ENCODE measurements around the gene ZFP36L1.
"Not testable (repeated sequence)": the region's sequence is repeated elsewhere in the genome, so short reads cannot be mapped to it uniquely, and the experiment has no call there.

The ZFP36L1 gene

DNA sequence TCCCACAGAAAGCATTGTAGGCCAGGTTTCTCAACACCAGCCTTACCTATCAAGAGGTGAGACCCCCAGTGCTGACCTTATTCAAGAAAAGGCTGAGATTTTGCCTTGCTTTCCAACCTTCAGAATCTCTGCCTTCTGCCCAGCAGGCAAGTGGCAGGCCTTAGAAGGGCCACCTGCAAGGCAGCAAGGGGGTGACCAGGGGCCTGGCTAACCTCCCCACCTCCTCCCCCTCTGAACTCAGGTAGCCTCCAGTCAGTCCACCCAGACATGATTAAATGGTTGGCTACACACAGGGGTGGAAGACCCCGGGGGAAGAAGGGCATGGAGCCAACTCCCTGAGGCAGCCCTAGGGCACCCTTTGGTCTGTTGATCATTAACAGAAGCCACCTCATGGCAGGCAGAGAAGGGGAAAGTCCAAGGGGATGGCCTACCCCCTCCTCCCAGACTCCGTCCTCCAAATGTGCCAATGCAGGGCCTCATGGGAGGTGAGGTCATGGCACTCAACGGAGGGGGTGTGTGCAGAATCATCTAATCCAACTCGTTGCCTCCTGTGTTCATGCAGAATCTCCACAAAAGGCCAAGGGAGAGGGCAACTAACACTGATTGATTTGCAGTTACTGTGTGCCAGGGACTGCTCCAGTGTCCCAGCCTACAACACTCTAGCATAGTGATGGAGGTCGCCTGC is 8.5 kb downstream of the ZFP36L1 start:
- peak; percentile 10 for DNase-seq (ENCODE audit: low spot score)

DNA sequence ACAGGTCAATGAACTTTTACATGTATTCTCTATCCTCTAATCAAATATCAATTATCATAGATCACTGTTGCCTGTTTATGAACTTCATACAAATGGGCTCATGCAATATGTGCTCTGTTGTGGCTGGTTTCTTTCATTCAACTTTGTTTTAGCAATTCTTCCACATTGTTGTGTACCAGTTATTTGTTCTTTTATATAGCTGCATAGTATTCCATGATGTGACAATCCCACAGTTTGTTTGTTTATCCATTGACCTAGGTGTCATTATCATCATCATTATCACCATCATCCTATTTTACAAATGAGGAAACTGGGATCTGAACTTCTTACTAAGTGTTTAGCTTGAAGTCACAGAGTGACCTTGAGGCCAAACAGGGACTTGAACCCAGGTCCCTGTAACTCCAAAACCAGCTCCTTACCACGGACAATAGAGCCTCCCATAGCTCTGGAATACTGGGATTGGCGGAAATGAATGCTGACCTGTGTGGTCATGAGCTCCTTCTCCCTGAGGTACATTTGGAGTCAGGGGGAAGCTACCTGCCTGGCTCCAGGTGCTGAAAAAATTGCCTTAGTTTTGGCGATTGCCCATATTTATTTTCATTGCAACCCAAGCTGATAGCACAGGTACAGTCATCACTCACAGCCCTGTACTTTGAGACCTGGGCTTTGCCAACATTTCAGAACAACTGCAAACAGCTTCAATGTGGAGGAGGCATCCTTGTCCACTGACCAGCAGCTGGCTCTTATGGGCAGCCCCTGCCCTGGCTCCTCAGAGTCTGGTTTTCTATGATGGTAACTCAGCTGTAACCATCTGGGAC is 9.2 kb downstream of the ZFP36L1 start:
- DNase-seq (ENCODE audit: low spot score) = peak; percentile 2

DNA sequence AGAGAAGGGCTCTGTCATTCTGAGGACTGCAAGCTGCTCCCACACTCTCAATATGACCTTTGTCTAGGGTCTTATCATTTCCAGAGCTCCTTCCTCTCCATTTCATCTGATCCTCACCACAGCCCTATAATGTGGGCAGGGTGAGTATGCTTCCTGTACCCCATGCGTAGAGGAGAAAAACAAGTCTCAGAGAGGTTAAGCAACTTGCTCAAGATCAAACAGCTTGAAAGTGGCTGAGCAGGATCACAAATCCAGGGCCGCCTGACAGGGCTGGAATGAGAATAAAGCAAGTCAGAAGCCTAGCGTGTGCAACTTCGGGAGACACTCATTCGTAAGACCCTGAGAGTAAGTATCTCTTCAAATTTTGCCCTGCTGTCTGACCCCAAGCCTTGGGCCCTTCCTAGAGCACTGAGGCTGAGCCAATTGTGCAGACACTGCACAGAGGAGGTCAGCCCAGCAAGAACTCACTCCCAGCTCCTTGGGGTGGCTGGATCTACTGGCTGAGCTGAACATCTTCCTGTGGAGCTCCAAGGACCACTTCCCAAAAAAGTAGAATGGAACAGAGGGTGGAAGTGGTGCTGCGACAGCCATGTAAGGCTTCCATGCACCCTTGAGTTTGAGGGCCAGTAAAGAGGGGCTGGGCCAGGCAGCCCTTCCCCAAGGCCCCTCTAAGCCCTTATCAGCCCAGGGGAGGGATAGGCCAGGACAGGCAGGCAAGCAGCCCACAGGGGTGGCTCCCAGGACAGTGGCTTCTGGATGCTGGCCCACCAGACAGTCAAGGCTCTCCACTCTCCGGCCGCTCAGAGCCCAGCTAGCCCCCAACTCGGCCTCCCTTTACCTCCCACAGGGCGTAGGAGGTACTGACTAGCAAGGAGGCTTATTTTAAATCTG is 10.5 kb downstream of the ZFP36L1 start:
- peak; percentile 18 for DNase-seq (ENCODE audit: low spot score)

DNA sequence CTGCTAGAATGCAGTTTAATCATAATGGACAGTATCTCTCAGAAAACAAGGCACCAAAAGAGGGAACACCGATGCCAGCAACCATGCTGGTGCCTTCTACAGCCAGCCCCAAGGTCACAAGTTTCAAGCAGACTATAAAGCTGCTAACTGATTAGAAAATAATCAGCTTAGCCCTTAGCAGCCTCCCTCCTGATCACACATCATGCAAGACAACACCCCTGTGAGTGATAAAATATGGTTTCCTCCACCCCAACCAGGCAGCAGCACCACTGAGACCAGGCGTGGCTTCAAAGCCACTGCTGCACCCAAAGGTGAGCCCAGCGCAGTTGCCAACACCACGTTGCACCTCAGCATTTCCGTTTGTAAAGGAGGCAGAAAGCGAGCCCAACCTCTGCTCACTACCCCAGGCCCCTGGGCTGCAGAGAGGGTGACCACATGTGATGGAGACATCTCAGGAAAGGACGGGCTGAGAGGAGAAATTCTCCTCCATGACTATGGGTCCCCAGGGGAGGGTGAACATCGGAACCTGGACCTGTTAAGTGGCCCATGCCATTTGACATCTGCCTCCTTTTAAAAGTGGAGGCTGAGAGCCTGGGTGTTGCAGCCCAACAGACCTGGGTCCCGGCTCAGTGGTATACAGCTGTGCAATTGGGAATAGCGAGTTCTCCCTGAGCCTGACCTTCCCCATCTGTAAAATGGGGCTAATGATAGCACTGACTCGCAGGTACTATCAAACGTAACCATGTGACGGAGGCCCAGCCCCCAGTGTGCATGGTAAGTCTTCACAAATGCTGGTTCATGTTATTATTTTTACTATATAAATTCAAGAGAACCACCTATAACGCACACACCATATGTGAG is 11.5 kb downstream of the ZFP36L1 start:
- DNase-seq (ENCODE audit: low spot score) = peak; percentile 36

DNA sequence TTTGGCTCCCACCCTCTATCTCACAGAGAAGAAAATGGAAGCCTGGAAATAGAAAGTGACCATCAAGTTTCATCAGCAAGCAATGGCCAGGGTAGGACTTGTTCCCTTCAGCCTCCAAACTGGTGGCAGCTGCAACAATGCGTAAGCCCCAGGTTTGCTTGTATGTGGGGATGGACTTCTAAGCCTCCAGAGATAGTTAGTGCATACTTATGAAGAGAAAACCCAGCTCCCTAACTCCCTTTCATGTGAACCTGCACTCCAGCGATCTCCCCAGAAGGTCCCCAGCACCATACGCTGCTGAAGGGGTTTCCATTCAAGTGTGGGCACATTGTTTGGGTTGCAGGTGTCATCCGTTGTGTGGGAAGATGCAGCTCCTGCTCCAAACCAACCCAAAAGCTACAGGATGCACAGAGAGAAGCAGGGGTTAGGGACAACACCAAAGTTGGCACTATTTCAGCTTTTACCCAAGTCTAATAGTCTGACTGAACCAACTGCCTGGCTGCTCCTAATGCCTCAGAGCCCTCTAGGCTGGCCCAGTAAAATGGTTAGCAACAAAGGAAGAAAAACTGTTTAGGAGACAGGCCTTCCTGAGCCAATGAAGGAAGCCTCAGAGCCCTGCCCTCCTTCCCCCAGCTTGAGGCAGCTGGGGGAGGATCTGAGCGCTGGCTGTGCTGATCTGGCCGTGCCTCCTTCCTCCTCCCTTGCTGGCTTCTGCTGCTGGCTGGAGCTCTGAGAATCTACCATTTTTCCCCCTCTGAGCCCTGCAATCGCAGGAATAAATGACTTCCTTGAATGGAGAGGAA is 12.3 kb downstream of the ZFP36L1 start:
- peak; percentile 47 for DNase-seq (ENCODE audit: low spot score)

DNA sequence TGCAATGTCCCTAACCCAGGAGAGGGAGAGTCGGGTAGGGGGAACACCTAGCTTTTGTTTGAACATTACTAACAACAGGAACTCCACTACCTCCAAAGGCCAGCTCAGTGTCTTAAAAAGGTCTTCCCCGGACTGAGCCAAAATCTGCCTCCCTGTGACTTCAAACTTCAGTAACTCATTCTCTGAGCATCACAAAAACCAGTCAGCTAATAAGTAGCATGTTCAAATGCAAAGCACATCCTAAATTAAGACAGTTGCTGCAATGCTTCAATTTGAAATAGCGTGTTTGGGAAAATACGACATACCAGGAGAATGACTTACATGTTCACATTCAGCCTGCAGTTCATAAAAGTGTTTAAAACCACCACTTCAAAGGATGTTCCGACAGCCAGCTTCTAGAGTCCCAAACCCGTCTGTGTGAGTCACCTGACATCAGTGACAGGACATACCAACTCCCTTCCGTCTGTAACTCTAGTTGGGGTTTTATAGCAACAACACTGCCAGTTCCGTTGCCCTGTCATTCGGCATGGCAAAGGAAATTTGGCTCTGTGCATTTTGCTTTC is 13.0 kb downstream of the ZFP36L1 start:
- DNase-seq (ENCODE audit: low spot score) = peak; percentile 5

DNA sequence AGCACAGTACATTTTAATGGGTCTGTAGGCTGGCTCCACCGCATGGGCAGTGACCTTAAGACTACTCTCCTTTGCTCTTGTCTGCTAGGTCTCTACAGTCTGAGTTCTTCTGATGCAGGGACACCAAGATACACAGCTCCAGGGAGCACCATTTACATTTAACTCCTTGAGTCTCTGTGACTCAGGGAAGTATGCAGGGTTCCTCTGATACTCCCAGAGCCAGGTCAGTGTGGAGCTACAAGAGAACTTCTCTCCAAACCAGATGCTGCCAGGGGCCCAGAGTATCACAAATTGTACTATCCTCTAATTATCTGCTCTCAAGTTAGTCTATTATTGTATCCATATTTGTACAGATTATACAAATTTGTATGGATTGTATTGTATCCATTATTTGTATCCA is 15.2 kb downstream of the ZFP36L1 start:
- DNase-seq (ENCODE audit: low spot score) = no peak

DNA sequence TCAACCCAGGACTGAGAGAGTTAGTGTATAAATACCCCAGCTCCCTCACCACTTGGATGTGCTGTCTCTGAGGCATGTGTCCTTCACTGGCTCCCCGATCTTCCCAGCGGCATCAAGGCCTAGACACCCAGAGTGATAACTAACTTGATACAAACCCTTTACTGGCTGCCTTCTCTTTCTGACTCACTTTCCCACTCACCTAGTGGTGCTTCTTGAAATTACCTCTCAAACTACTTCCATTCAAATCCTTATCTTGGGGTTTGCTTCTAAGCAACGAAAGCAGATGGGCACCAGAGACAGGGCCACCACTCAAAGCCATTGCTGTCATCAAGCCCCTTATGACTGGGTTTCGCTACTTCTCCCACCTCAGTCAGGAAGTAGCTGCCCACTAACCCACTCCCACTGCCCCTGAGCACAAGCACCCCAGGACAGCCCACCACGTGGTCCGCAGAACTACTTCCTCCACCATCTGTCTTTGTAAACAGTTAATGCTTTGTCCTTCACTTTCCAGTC is 17.2 kb downstream of the ZFP36L1 start:
- DNase-seq (ENCODE audit: low spot score) = no peak

DNA sequence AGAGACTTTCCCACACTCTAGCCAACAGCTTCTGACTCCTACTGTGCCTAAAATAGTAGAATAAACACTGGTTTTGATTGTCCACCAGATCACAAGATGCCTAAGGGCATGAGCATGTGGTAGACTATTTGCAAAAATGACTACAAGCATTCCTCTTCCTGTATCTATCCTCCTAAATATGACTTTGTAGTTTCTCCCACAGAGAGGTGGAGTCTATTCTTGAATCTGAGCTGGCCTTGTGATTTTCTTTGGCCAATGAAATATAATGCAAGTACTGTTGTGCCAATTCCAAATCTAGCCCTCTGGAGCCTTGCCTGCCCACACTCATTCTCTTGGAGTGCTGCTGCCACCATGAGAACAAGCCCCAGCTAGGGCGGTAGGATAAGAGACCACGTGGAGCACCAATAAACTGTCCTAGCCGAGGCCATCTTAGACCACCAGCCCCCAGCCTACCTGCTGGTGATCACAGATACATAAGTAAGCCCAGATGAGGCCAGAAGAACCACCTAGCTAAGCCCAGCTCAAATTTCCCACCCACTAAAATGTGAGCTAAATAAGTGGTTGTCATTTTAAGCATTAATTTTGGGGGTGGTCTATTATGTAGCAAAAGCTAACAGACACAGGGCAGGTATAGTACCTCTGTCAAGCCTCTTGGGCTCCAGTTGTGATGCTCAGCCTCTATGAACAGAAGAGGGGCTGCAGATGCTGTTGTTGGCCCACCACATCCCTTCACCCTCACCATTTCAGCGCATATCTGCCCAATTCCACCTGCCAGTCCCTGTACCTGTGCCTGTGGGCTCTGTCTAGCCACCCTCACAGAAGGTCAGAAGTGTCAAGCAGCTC is 17.9 kb downstream of the ZFP36L1 start:
- DNase-seq (ENCODE audit: low spot score) = no peak

DNA sequence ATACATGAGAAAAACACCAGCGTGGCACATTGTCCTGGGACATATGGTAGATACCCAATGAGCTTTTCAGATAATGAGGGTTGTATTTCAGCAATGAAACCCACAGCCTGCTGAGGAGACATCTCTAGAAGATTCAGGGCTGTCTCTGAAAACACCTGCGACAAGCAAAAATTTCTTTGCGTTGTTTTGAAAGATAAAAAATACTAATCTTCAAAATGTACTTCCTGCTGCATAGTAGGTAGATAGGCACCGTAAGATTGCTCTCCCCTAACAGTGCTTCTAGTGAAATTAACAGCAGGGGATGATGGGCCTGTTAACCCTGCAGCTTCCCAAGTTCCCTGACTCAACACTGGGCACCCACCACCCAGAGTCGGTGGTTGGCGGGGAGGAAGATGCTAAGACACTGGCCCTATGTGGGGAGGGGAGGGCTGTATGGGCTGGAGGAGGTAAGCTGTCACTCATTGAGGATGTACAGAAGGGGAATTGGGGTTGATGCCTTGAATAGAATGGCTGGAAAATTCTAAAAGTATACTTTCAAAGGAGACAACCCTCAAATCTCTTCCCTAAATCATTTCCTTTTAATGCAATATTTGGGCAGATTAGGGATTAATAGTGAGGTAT is 20.0 kb downstream of the ZFP36L1 start:
- no peak for DNase-seq (ENCODE audit: low spot score)

DNA sequence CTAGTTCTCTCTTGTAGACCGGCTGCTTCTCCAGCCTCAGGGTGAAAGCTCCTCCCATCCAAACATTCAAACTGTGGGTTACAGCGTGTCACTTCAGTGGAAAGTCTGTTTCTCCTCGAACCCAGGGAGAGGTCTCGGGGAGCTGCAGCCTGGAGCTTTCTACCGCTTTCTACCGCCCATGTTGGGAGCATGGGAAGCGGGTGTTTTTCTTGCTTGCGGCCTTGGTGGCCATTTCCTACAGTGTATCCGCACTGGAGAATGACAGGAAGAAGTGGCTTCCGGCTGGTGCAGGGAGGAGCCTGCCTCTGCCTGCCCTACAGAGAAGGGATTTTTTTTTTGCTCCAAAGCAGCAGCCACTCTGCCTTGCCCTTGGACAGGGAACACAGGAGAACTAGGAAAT is 21.2 kb downstream of the ZFP36L1 start:
- DNase-seq (ENCODE audit: low spot score) = no peak

DNA sequence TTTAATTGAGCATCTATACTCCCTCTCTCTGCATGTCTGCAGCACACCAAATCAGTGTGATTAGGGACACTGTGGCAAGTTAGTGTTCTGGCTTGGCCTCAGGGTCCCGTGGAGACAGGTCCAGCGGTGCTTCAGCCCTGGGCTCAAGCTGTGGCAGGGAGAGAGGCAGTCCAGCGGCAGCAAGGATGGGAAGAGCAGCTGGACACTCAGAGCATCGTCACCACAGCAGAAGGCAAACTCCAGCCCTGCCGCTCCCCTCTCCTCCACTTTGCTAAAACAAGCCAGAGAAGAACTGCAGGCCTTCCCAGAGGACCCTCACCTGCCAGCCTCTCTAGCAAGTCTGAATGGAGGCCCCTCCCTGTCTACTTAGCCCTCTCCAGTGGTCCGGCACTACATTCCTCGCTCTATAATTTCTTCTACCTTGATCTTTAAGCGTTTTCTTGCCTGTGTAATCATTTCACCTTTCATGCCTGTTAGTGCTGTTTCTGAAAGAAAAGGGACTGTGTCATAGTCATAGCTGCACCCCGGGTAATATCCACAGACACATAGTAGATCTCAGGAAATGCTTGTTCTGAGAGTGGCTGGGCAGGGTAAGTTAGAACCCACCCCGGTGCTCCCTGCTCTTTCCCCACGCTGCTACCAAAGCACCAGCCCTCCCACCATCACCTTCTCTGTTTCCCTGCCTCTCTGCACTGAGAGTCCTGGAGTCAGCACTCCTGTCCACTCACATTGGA is 22.1 kb downstream of the ZFP36L1 start:
- DNase-seq (ENCODE audit: low spot score) = no peak

DNA sequence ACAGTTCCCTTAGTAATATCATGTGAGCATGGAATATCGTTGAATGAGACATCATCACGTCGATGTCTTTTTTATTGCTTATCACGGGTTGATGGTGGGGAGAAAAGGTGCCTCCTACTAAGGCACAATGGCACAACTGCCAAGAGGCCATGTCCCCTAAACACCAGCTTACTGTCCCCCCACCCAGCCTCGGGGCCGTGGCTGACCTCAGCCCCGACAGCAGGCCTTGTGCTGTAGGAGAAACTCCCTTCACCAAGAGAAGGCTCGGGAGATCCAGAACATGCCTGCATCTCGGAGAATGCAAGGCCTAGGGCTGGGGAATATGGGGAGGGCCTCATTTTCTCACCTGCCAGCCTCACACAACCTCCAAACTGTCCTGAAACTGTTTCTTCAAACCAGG is 22.8 kb downstream of the ZFP36L1 start:
- DNase-seq (ENCODE audit: low spot score) = no peak

DNA sequence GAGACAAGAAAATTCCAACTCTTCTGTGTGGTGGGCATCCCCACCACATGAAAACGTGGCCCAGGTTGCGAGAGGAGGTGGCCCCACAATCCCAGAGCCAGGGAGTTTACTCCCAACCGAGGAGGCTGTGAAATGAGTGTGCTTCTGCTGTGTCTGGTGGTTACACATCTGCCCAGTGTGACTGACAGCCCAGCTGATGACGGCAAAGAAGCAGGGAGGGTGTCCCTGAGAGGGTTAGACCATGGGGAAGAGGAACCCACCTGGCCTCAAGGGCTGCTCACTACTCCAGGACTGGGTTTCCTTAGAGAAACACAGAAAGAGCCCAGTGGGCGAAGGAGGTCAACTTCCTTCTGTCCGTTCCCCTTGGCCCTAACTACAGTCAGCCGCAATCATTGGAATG is 24.6 kb downstream of the ZFP36L1 start:
- no peak for DNase-seq (ENCODE audit: low spot score)

DNA sequence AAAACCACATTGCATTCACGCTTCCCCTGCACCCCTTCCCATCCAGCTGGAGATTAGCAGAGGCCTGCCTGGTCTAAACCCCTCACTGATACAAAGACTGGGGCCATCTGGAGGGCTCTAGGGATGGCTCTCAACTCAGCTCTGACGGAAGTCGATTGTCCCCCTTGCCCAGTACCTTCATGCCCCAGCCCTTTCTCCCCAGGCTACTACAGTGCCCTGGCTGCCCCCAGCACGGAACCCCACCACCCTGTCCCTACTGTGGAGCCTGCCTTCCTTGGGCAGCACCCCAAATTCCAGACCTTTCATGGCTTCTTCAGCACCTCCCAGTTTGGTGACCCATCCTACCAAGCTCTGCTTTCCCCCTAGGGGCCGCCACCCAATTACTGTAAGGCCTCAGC is 25.6 kb downstream of the ZFP36L1 start:
- no peak for DNase-seq (ENCODE audit: low spot score)

DNA sequence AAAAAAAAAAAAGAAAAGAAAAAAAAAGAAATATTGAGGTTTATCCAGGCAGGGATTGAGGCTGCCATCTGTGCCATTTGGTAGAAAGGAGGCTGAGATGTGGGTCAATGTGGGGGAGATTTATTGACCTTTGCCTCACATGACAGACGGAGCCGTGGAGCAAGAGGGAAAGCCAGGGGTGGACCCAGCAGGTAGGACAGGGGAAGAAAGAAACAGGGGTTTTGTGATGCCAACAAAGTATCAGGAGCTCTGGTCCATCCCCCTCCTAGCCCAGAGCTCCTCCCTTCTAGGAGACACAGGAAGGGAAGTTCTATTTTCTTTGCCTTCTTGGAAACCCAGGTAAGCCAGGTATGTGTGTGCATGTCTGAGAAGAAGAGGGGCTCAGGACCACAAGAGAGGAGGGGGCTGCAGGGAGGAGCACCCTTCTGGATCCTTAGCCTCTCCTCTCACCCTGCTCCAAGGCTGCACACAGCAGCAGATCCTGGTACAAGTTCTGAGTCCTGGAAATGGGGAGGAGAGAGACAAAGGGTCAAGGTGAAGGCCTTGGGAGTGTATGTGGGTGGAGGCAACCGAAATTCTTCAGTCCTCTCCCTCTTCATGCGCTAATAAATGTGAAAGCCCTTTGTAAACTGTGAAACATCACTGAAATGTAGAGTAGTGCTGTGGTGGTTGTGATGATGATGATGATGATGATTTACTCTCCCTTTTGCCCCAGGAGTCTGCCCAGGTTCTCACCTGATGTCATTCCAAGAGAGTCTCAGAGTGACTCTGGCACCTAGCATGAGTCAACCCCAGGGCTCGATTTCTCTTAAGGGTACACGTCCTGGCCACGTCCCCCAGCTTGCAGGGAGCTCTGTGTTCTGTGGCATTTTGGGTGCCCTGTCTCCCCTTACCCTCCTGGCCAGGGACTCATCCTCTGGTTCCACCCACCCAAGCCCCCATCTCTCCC is 26.3 kb downstream of the ZFP36L1 start:
- DNase-seq (ENCODE audit: low spot score) = no peak

DNA sequence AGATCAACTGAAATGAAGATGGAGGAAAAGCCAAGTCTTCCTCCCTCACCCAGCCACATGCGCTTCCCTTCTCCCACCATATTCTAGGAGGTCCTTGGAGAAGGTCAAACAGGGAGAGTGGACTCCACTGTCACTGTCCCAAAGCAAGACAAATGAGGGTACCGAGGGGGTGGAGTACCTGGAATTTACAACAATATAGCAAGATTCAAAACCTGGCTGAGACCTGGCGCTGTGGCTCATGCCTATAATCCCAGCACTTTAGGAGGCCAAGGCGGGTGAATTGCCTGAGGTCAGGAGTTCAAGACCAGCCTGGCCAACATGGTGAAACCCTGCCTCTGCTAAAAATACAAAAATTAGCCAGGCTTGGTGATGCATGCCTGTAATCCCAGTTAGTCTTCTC is 29.0 kb downstream of the ZFP36L1 start:
- not testable (repeated sequence) for DNase-seq (ENCODE audit: low spot score)
